HG02852 (cell line): ENCODE measurements around the gene P2RY6.

Source experiments
- ATAC-seq: cut with Tn5 transposase; IDR thresholded peaks from one replicate; pipeline ENCODE4 v1.9.1; 2021; ENCODE audit warnings: mild to moderate bottlenecking, moderate library complexity; ENCODE audit not compliant: unreplicated experiment

P2RY6 gene

GRCh38 chr11:73331138-73331916, 59.2 kb downstream of the P2RY6 start:
- no peak for ATAC-seq

GRCh38 chr11:73333173-73333572, 61.0 kb downstream of the P2RY6 start:
- ATAC-seq: no peak

- ATAC-seq: no peak
These were observed 61.7 kb downstream of the P2RY6 start for GRCh38 chr11:73333640-73334383.

GRCh38 chr11:73334384-73335203, 62.5 kb downstream of the P2RY6 start:
- ATAC-seq: no peak

GRCh38 chr11:73335204-73335923, 63.2 kb downstream of the P2RY6 start:
- no peak for ATAC-seq

- no peak for ATAC-seq
These were observed 65.7 kb downstream of the P2RY6 start for GRCh38 chr11:73337846-73338245.

GRCh38 chr11:73338279-73338678, 66.1 kb downstream of the P2RY6 start:
- no peak for ATAC-seq

- ATAC-seq: no peak
These were observed 68.0 kb downstream of the P2RY6 start for GRCh38 chr11:73340164-73340563.

- ATAC-seq: no peak
These were observed 70.5 kb downstream of the P2RY6 start for GRCh38 chr11:73342633-73343032.

GRCh38 chr11:73343076-73343873, 71.1 kb downstream of the P2RY6 start:
- no peak for ATAC-seq

GRCh38 chr11:73344191-73344607, 72.1 kb downstream of the P2RY6 start:
- no peak for ATAC-seq

GRCh38 chr11:73345481-73346160, 73.5 kb downstream of the P2RY6 start:
- ATAC-seq: no peak

GRCh38 chr11:73346186-73346935, 74.2 kb downstream of the P2RY6 start:
- ATAC-seq: no peak

- no peak for ATAC-seq
These were observed 74.9 kb downstream of the P2RY6 start for GRCh38 chr11:73347067-73347466.
